Stimulated activated CD4-positive, alpha-beta T cell treated with anti-CD3 and anti-CD28 coated beads, Interleukin-1b, Interleukin-23, amount 100 ng/mL, for 48 hours (primary cell): ENCODE results near the gene GRAP2.
"Not testable (repeated sequence)": the region's sequence is repeated elsewhere in the genome, so short reads cannot be mapped to it uniquely, and the experiment has no call there.

Source experiments
- DNase-seq: peaks from one replicate; pipeline ENCODE4 v3.0.0-alpha.2; 2020

The GRAP2 gene

GRCh38 chr22:39898997-39899396 lies 1.9 kb upstream of the GRAP2 start:
- no peak for DNase-seq

DNA sequence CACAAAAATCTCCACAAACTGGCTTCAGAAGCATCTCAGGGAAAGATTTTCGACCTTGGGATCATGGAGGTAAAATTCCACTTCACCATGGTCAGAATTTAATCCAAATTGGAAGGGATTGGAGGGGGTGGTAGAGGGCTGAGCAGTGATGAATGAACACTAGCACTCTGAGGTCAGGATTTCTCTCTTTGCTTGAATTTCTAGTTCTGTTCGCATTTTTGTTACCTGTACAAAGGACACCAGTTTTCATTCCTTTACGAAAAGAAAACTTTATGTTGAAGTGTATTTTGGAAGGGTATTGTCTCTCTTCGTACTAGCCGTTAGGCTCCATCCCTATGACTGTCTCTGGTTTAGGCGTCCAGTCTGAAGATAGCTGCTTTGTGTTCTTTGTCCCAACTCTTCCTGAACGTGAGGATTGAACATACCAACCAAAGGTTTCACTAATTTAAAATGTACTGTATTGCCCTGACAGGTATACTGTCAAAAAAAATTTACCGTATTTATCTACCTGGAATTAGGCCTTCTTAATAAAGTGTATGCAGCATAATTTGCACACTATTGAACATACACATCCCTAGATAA lies 772 bp downstream of the GRAP2 start:
- DNase-seq, result no peak

- not testable (repeated sequence) for DNase-seq
Measured at GRCh38 chr22:39904024-39904423, 3.1 kb downstream of the GRAP2 start.

- DNase-seq, result no peak
Measured at GRCh38 chr22:39904862-39905261, 4.0 kb downstream of the GRAP2 start.

DNA sequence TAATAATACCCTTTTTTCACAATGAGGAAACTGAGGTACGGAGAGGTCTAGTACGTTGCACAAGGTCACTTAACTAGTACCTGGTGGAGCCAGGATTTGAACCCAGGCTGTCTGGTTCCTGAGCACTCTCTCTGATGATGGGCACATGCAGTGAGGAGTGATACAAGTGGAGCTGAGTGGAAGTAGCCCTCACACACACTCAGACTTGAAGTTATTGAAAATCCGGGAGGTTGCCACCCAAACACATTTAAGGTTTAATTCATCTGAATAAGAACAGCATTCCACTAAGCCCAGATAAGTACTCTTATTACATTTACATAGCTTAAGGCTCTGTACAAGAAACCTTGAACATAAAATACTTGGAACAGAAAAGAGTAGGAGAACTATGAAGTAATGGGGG lies 4.8 kb downstream of the GRAP2 start:
- DNase-seq, result no peak

DNA sequence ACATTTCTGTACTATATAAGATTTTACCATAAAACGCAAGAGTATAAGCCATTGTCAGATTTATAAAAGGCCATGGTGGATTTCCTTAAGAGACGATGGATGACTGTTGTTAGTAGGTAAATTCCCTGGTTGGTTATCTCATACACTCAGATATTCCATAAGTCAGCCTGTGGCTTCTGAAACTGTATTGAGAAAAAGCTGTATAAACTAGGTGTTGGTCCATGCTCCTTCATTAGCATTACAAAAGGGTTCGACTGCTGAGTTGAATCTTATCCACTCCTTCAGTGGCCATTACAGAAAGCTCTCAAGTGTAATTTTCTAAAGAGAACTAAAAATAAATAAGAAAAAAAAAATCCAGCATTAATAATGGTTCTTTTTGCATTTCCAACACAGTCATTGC lies 5.3 kb downstream of the GRAP2 start:
- DNase-seq, result no peak

DNA sequence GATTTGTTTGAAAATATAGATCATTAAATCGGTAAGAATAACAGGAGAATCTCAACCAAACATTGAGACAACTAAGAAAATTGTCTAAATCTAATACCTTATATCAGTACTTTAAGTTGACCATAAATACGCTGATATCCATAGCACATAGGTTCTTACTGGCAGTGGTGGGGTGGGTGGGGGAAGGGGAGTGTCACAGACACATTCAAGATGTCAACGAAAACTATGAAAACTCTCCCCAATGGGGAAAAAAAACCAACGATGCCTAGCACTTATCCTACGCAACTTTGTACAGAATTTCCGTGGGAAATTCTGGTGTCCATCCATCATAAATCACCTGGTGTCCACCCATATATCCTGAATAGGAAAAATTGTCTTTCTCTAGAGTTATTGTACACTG lies 6.2 kb downstream of the GRAP2 start:
- DNase-seq, result no peak

DNA sequence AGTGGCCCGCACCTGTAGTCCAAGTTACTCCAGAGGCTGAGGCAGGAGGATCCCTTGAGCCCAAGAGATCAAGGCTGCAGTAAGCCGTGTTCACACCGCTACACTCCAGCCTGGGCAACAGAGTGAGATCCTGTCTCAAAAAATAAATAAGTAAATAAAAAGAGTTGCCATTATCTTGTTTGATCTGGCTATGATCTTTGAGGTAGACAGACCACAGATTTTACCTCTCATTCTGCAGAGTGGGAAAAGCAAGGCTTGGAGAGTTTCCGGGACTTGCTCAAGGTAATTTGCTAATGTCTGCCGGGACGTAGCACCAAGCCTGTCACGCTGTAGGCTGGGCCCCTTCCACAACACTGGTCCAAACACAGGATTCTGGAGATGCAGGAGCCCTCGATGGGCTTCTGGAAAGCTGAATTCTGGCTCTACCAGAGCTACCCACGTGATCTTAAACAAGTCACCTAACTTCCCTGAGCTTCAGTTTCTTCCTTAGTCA lies 6.8 kb downstream of the GRAP2 start:
- DNase-seq, result no peak

DNA sequence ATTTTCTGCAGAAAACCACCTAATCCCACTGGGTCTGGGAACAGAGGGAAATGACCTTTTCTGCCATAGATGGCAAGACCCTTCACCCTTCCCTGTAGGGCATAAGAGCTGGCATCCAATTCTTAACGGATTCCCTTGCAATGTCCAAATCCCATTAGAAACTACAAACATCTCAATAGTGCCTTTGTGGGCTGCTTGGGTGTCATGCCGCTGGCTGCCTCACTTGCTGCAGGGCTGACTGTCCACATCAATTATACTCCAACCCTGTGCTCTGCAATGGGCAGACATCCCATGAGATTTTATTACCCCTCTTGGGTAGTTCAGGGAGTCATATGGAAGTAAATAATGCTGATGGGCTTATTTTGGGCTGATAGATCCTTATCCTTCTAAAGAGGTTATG lies 7.3 kb downstream of the GRAP2 start:
- DNase-seq, result no peak

DNA sequence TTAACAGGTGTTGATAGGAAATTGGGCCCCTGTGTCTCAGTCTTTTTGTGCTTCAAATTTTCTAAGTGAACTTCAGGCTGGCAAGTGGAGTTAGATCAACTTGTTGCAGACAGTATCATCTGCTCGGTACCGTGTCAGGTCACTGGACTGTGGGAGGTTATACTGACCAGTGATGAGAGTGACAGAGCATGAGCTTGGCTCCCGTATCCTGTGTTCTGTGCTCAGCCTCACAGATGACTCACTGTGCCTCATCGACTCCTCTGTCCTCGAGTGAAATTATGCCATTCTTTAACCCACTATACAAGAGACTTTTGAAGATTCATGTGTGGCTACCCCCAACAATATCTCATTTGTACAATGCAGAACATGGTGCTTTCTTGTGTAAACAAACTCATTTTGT lies 7.9 kb downstream of the GRAP2 start:
- peak; percentile 49 for DNase-seq

GRCh38 chr22:39910876-39911613 lies 10.2 kb downstream of the GRAP2 start:
- no peak for DNase-seq

DNA sequence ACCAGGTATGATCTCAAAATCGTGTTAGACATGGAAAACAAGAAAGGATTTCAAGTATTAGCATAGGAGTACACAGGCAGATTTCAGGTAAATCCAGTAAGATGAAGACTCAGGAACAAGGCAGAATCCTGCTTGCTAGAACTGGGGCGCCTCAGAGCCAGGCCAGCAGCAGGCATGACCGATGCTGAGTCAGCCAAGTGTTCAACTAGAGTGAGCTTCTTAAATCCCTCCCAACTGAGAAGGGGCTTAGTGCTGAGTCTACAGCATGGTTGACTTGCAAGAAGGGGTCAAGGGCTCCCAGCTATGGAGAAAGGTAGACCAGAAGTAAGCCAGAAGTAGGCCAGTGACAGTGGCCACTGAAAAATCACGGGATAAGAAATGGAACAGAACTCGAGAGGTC lies 12.4 kb downstream of the GRAP2 start:
- no peak for DNase-seq

DNA sequence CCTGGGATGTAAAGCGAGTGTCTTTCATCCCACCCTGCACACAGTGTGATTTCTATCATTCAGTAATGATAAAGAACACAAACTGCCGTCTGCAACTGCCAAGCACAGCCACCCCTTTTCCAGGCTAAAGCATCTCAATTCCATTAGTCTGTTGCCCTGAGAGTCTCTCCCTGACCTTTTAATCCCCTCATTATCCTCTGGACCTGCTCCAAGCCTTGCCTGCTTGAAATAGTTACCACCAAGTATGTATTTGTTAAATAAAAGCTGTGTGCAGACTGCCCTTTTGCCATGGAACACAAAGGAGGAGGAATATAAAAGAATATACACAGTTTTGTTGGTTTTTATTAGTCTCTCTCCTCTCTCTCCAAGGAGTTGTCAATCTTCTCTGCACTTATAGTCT lies 13.0 kb downstream of the GRAP2 start:
- no peak for DNase-seq

DNA sequence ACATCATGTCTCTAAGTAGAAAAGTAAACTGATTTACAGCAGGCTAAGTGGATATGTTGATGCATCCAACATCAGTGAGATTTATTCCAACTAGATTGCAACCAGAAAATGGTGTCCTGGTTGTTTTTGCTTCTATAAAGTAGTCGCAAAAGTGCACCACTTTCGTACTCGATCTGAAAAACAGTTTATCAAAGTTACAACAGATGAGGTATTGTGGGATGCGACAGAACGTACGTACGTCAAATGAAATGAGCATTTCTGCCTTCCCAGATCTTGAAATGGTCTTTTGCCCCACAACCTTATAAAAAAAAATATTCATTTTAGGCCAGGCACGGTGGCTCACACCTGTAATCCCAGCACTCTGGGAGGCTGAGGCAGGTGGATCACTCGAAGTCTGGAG lies 13.7 kb downstream of the GRAP2 start:
- no peak for DNase-seq

DNA sequence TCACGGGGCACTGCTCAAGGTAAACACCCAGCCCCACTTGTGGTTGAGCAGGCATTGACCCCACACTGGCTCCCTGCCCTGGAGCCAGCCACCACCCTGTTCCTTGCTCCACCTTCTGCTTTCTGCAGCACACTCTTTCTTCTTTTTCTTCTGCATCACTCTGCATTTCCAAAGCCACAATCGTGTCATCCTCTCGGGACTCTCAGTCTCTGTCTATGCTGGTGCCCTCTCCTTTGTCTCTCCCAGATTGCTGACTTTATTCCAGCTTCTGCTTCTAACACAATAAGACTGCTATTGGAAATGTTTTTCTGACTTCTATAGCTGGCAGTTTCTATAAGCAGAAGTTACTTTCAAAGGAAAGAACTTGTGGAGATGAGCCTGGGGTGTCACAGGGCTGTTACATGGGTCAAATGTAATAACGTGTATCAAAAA lies 14.4 kb downstream of the GRAP2 start:
- no peak for DNase-seq

DNA sequence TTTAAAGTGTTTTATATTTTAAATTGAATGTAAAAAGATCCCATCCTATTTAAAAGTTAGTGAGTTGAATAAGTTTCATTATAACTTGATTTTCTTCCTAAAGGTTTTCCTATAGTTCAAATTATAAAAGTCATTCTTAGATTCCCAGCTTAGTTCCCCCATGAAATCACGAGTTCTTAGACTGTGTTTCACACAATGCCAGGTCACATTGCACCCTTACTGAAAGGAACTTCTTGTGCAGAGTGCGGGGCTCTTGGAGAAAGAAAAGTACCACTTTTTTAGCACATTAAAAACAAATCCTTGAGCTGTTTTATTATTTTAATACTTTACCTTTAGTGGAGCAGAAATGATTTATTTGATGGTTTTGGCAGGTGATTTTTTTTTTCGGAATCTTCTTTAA lies 15.6 kb downstream of the GRAP2 start:
- no peak for DNase-seq

GRCh38 chr22:39917197-39917643 lies 16.3 kb downstream of the GRAP2 start:
- DNase-seq, result no peak

DNA sequence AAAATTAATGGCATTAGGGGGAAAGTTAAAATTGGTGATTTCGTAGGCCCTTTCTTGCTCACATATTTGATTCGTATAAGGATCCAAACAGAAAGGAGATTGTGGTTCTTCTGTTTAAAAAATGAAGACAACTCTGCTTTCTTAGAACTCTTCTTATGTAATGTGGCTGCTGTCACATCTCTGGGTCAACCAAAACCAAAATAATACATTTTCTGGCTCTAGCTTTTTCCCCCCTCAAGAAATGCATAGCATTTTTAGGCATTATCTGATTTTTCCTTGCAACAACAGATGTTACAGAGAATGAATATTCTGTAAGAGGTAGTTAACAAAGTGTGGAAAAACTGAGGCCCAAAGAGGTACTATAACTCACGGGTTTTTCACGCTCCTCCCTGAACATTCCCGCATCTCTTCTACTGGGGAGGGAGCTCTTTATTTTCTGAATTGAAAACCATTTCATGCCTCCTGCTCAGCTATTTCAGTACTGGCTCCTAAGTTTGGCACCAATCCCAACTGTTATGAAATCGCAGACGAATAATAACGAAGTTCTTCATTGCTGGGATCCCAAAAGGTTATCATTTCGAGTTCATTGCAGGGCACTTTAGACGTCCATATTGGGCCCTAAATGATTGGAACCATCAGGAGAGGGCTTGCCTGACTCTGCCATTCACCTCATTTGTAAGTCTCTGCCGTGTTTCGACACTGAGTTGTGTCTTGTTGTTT lies 17.1 kb downstream of the GRAP2 start:
- DNase-seq, result no peak

GRCh38 chr22:39920134-39920743 lies 19.4 kb downstream of the GRAP2 start:
- DNase-seq, result peak; percentile 80

DNA sequence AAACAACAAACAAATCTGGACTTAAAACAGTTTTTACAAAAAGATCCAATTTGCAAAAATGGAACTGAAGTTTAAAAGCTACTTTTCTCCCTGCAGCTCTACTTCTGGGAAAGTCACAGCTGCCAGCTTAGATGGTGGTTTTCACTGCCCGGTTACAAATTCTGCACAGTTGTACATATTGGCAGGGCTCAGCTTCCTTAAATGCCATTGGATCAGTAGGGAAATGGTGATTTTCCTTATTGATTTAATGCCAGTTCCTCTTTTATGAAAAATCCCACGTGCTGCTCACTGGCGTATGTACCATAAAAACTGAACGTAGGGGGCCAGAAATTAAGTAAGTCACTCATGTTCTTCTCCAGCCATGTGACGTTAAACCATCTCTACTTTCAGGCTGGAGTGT lies 22.8 kb downstream of the GRAP2 start:
- DNase-seq, result no peak

DNA sequence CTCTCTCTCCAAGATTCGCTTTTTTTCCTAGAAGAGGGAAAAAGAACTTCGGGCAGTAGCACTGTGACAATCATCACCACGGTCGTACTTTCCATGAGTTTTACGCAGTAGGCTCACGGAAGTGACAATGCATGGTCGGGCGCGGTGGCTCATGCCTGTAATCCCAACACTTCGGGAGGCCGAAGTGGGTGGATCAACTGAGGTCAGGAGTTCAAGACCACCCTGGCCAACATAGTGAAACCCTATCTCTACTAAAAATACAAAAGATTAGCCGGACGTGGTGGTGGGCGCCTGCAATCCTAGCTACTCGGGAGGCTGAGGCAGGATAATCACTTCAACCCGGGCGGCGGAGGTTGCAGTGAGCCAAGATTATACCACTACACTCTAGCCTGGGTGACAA lies 23.4 kb downstream of the GRAP2 start:
- no peak for DNase-seq

DNA sequence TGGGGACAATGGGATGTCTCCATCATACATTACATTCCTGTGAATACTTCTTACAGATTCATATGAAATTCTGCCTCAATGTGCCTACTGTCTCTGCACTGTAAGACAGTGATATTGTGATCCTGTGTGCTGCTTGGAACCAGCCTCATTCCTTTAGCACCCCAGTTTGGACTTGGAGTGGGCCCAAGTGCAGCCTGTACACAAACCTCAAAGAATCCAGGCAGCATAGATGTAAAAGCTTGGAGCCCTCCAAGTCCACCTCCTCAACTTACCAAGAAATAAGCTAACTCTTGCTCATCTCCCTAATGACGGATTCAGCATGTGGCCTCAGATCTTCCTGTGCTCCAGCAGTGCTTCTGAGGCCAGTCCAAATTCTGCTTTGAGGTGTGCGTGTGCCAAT lies 24.4 kb downstream of the GRAP2 start:
- no peak for DNase-seq

GRCh38 chr22:39925909-39926679 lies 25.2 kb downstream of the GRAP2 start:
- no peak for DNase-seq
